Measurements from ENCODE around the gene NOP14.

NOP14 gene

GRCh38 chr4:2937986-2938385 lies 25.2 kb downstream of the NOP14 start:
- no peak for TF ChIP-seq CTCF (IDR thresholded peaks at IDR 0.05; ENCODE audit: extremely low read depth, insufficient read depth, missing control alignments)
- in situ Hi-C loops (cut with MboI; ENCODE audit: low pct_unique_long_range_greater_than_20kb, low sequenced_read_pairs, unreplicated experiment), result loop anchor here (10.0 kb wide), 1 partner anchor 163 kb away; no protein-coding TSS in a partner anchor
- DNase-seq (ENCODE audit: low spot score), result no peak

- no peak for TF ChIP-seq CTCF (IDR thresholded peaks at IDR 0.05; ENCODE audit: extremely low read depth, insufficient read depth, missing control alignments)
- no peak for DNase-seq (ENCODE audit: low spot score)
- in situ Hi-C loops (cut with MboI; ENCODE audit: low pct_unique_long_range_greater_than_20kb, low sequenced_read_pairs, unreplicated experiment), result loop anchor here (10.0 kb wide), 1 partner anchor 163 kb away; no protein-coding TSS in a partner anchor
These were observed 25.9 kb downstream of the NOP14 start for GRCh38 chr4:2937146-2937857.

- in situ Hi-C loops (cut with MboI; ENCODE audit: low pct_unique_long_range_greater_than_20kb, low sequenced_read_pairs, unreplicated experiment), result loop anchor here (10.0 kb wide), 1 partner anchor 162 kb away; no protein-coding TSS in a partner anchor
- peak; percentile 73 for DNase-seq (ENCODE audit: low spot score)
- no peak for TF ChIP-seq CTCF (IDR thresholded peaks at IDR 0.05; ENCODE audit: extremely low read depth, insufficient read depth, missing control alignments)
These were observed 26.4 kb downstream of the NOP14 start for GRCh38 chr4:2936773-2937145.

GRCh38 chr4:2935762-2936743 lies 27.2 kb downstream of the NOP14 start:
- no peak for DNase-seq (ENCODE audit: low spot score)

GRCh38 chr4:2934813-2935761 lies 28.1 kb downstream of the NOP14 start:
- DNase-seq (ENCODE audit: low spot score), result peak; percentile 98
- in situ Hi-C loops (cut with MboI; ENCODE audit: low pct_unique_long_range_greater_than_20kb, low sequenced_read_pairs, unreplicated experiment), result loop anchor here (10.0 kb wide), 1 partner anchor 160 kb away; no protein-coding TSS in a partner anchor
- no peak for TF ChIP-seq CTCF (IDR thresholded peaks at IDR 0.05; ENCODE audit: extremely low read depth, insufficient read depth, missing control alignments)

More at GRCh38 chr4:2935762-2936743, 27.2 kb downstream of the NOP14 start:
- TF ChIP-seq CTCF (IDR thresholded peaks at IDR 0.05; ENCODE audit: extremely low read depth, insufficient read depth, missing control alignments), result no peak
- in situ Hi-C loops (cut with MboI; ENCODE audit: low pct_unique_long_range_greater_than_20kb, low sequenced_read_pairs, unreplicated experiment), result loop anchor here (10.0 kb wide), 1 partner anchor 161 kb away; no protein-coding TSS in a partner anchor
